ENCODE results near the gene RNF167. TPM values are rescaled to one million over a fixed set of nuclear protein-coding genes. Genes with fewer than 3 reads are reported as not detected.

Gene RNF167
- total RNA-seq, 2 experiments from 2014 or later = 165 to 166 TPM

GRCh38 chr17:4969047-4969550 lies 29.0 kb downstream of the RNF167 start:
- Mint-ChIP-seq H3K4me1 (peaks cover 37% of the 10 kb centered on the region), H3K27me3 (peaks cover 8% of the 10 kb centered on the region), H3K4me3 (no peak overlapping the region), H3K9me3 (peaks cover 1% of the 10 kb centered on the region), H3K36me3 (peaks cover 25% of the 10 kb centered on the region), H3K27ac (no peak overlapping the region)
- DNase-seq = peak; percentile 68

- Mint-ChIP-seq H3K4me3 (no peak overlapping the region), H3K4me1 (peaks cover 36% of the 10 kb centered on the region), H3K27ac (no peak overlapping the region), H3K9me3 (peaks cover 1% of the 10 kb centered on the region), H3K27me3 (peaks cover 8% of the 10 kb centered on the region), H3K36me3 (peaks cover 30% of the 10 kb centered on the region)
- DNase-seq = peak; percentile 64
Observed at GRCh38 chr17:4969551-4970173, 29.6 kb downstream of the RNF167 start.

- Mint-ChIP-seq H3K27me3 (peaks cover 8% of the 10 kb centered on the region), H3K36me3 (peaks cover 30% of the 10 kb centered on the region), H3K9me3 (peaks cover 1% of the 10 kb centered on the region), H3K27ac (no peak overlapping the region), H3K4me1 (peaks cover 36% of the 10 kb centered on the region), H3K4me3 (peak overlapping the region; percentile 25)
- no peak for DNase-seq
Observed at GRCh38 chr17:4970273-4970672, 30.2 kb downstream of the RNF167 start.

- Mint-ChIP-seq H3K4me1 (peaks cover 30% of the 10 kb centered on the region), H3K9me3 (no peaks in the 10 kb centered on the region), H3K27me3 (peaks cover 8% of the 10 kb centered on the region), H3K36me3 (peaks cover 20% of the 10 kb centered on the region), H3K27ac (no peak overlapping the region), H3K4me3 (no peak overlapping the region)
- DNase-seq = no peak
Observed at GRCh38 chr17:4971826-4972225, 31.8 kb downstream of the RNF167 start.

GRCh38 chr17:4972322-4972721 lies 32.3 kb downstream of the RNF167 start:
- no peak overlapping the region for H3K4me3 Mint-ChIP-seq
- H3K27me3 Mint-ChIP-seq = peaks cover 8% of the 10 kb centered on the region
- peak overlapping the region; percentile 62 for H3K27ac Mint-ChIP-seq
- H3K4me1 Mint-ChIP-seq = peaks cover 30% of the 10 kb centered on the region
- H3K9me3 Mint-ChIP-seq = no peaks in the 10 kb centered on the region
- H3K36me3 Mint-ChIP-seq = peaks cover 20% of the 10 kb centered on the region
- DNase-seq = no peak

GRCh38 chr17:4972752-4973151 lies 32.7 kb downstream of the RNF167 start:
- peaks cover 20% of the 10 kb centered on the region for H3K36me3 Mint-ChIP-seq
- no peaks in the 10 kb centered on the region for H3K9me3 Mint-ChIP-seq
- peaks cover 30% of the 10 kb centered on the region for H3K4me1 Mint-ChIP-seq
- no peak for DNase-seq
- peaks cover 8% of the 10 kb centered on the region for H3K27me3 Mint-ChIP-seq
- H3K27ac Mint-ChIP-seq = peak overlapping the region; percentile 62
- H3K4me3 Mint-ChIP-seq = no peak overlapping the region

GRCh38 chr17:4973256-4974114 lies 33.4 kb downstream of the RNF167 start:
- peak overlapping the region; percentile 8 for H3K27ac Mint-ChIP-seq
- no peak for DNase-seq

GRCh38 chr17:4974115-4974670 lies 34.1 kb downstream of the RNF167 start:
- Mint-ChIP-seq H3K4me3 (no peak overlapping the region), H3K4me1 (peaks cover 24% of the 10 kb centered on the region), H3K9me3 (no peaks in the 10 kb centered on the region), H3K27ac (peak overlapping the region; percentile 7), H3K27me3 (peaks cover under 1% of the 10 kb centered on the region), H3K36me3 (peaks cover 25% of the 10 kb centered on the region)
- DNase-seq = no peak

More at GRCh38 chr17:4973256-4974114, 33.4 kb downstream of the RNF167 start:
- no peaks in the 10 kb centered on the region for H3K9me3 Mint-ChIP-seq
- H3K4me3 Mint-ChIP-seq = no peak overlapping the region
- H3K4me1 Mint-ChIP-seq = peaks cover 30% of the 10 kb centered on the region
- H3K27me3 Mint-ChIP-seq = peaks cover 7% of the 10 kb centered on the region
- H3K36me3 Mint-ChIP-seq = peaks cover 22% of the 10 kb centered on the region

- no peaks in the 10 kb centered on the region for H3K27me3 Mint-ChIP-seq
- peak overlapping the region; percentile 18 for H3K27ac Mint-ChIP-seq
- DNase-seq = no peak
- peaks cover 36% of the 10 kb centered on the region for H3K36me3 Mint-ChIP-seq
- H3K4me3 Mint-ChIP-seq = no peak overlapping the region
- peaks cover 15% of the 10 kb centered on the region for H3K4me1 Mint-ChIP-seq
- H3K9me3 Mint-ChIP-seq = no peaks in the 10 kb centered on the region
Observed at GRCh38 chr17:4978726-4979125, 38.7 kb downstream of the RNF167 start.

GRCh38 chr17:4980644-4981216 lies 40.7 kb downstream of the RNF167 start:
- Mint-ChIP-seq H3K4me3 (no peak overlapping the region), H3K36me3 (peaks cover 22% of the 10 kb centered on the region), H3K9me3 (no peaks in the 10 kb centered on the region)

GRCh38 chr17:4982305-4982704 lies 42.2 kb downstream of the RNF167 start:
- Mint-ChIP-seq H3K4me3 (no peak overlapping the region), H3K27ac (no peak overlapping the region), H3K27me3 (no peaks in the 10 kb centered on the region), H3K4me1 (peaks cover 23% of the 10 kb centered on the region), H3K36me3 (peaks cover 22% of the 10 kb centered on the region), H3K9me3 (no peaks in the 10 kb centered on the region)
- no peak for DNase-seq

More at GRCh38 chr17:4980644-4981216, 40.7 kb downstream of the RNF167 start:
- Mint-ChIP-seq H3K27ac (peak overlapping the region; percentile 46), H3K4me1 (peaks cover 15% of the 10 kb centered on the region), H3K27me3 (no peaks in the 10 kb centered on the region)
- DNase-seq = peak; percentile 22

GRCh38 chr17:4986403-4986802 lies 46.3 kb downstream of the RNF167 start:
- peak overlapping the region; percentile 82 for H3K27ac Mint-ChIP-seq
- peaks cover 26% of the 10 kb centered on the region for H3K4me1 Mint-ChIP-seq
- H3K4me3 Mint-ChIP-seq = peak overlapping the region; percentile 94
- peaks cover 7% of the 10 kb centered on the region for H3K36me3 Mint-ChIP-seq
- DNase-seq = no peak
- H3K27me3 Mint-ChIP-seq = no peaks in the 10 kb centered on the region
- no peaks in the 10 kb centered on the region for H3K9me3 Mint-ChIP-seq

- H3K27me3 Mint-ChIP-seq = no peaks in the 10 kb centered on the region
- no peaks in the 10 kb centered on the region for H3K9me3 Mint-ChIP-seq
- peaks cover 5% of the 10 kb centered on the region for H3K36me3 Mint-ChIP-seq
- peak within 1 kb of the TSS; percentile 91 for H3K27ac Mint-ChIP-seq
- peak within 1 kb of the TSS; percentile 94 for H3K4me3 Mint-ChIP-seq
- DNase-seq = peak; percentile 88
- peaks cover 29% of the 10 kb centered on the region for H3K4me1 Mint-ChIP-seq
Observed at GRCh38 chr17:4986951-4987766, 47.1 kb downstream of the RNF167 start, which contains the start of gene CAMTA2. CAMTA2 (minus strand) TSS chr17:4987675; CDS start chr17:4986222, 1,453 bp downstream.

Data from activated naive CD8-positive, alpha-beta T cell treated with anti-CD3 and anti-CD28 coated beads for 36 hours (primary cell).